Transverse colon (tissue), 4 donors: ENCODE data around the gene NUP93.
"Not testable (repeated sequence)": the region's sequence is repeated elsewhere in the genome, so short reads cannot be mapped to it uniquely, and the experiment has no call there.

ENCODE experiments used
- CTCF ChIP-seq, 5 experiments: fragments of 200-600 bp in 3 of 5; fragments of 450-650 bp in 2 of 5; sonication (generic) in 3 of 5; IDR thresholded peaks; 1 replicate in 2 of 5; 2 replicates in 3 of 5; pipeline ENCODE4 v1.5.1; 2016 to 2017; ENCODE audit warnings: antibody characterized with exemption in 5 of 5, inconsistent platforms in 3 of 5, mild to moderate bottlenecking in 2 of 5, moderate library complexity in 1 of 5
- EP300 ChIP-seq: sonication (generic); formaldehyde crosslinking; IDR thresholded peaks from one replicate; pipeline ENCODE4 v1.6.1; 2017; ENCODE audit warnings: antibody characterized with exemption, low read depth
- POLR2A ChIP-seq: fragments of 450-650 bp; IDR thresholded peaks from one replicate; pipeline ENCODE4 v1.6.1; 2016; ENCODE audit warnings: antibody characterized with exemption, mild to moderate bottlenecking, moderate library complexity
- POLR2AphosphoS5 ChIP-seq, 3 donors: sonication (generic); formaldehyde crosslinking; IDR thresholded peaks; one replicate each; pipeline ENCODE4 v1.6.1; 2016; ENCODE audit warnings: antibody characterized with exemption in 3 of 3

- TF ChIP-seq POLR2A; CTCF (IDR thresholded peaks at IDR 0.05); EP300; POLR2AphosphoS5 (IDR thresholded peaks at IDR 0.05): not testable (repeated sequence)
Measured at GRCh38 chr16:56884929-56885328, 155.0 kb downstream of the NUP93 start.
